ENCODE data around the gene ANXA6.

GRCh38 chr5:151156507-151157420 is 815 bp downstream of the ANXA6 start:
- TF ChIP-seq, protein P1, sequence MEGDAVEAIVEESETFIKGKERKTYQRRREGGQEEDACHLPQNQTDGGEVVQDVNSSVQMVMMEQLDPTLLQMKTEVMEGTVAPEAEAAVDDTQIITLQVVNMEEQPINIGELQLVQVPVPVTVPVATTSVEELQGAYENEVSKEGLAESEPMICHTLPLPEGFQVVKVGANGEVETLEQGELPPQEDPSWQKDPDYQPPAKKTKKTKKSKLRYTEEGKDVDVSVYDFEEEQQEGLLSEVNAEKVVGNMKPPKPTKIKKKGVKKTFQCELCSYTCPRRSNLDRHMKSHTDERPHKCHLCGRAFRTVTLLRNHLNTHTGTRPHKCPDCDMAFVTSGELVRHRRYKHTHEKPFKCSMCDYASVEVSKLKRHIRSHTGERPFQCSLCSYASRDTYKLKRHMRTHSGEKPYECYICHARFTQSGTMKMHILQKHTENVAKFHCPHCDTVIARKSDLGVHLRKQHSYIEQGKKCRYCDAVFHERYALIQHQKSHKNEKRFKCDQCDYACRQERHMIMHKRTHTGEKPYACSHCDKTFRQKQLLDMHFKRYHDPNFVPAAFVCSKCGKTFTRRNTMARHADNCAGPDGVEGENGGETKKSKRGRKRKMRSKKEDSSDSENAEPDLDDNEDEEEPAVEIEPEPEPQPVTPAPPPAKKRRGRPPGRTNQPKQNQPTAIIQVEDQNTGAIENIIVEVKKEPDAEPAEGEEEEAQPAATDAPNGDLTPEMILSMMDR (IDR thresholded peaks at IDR 0.05; ENCODE audit: insufficient read depth, low read depth, low read length), result no peak
- TF ChIP-seq EZH2 (IDR thresholded peaks at IDR 0.05; ENCODE audit: insufficient read depth, low read length), result no peak
